ENCODE results near the gene PIP5K1C.

PIP5K1C gene

DNA sequence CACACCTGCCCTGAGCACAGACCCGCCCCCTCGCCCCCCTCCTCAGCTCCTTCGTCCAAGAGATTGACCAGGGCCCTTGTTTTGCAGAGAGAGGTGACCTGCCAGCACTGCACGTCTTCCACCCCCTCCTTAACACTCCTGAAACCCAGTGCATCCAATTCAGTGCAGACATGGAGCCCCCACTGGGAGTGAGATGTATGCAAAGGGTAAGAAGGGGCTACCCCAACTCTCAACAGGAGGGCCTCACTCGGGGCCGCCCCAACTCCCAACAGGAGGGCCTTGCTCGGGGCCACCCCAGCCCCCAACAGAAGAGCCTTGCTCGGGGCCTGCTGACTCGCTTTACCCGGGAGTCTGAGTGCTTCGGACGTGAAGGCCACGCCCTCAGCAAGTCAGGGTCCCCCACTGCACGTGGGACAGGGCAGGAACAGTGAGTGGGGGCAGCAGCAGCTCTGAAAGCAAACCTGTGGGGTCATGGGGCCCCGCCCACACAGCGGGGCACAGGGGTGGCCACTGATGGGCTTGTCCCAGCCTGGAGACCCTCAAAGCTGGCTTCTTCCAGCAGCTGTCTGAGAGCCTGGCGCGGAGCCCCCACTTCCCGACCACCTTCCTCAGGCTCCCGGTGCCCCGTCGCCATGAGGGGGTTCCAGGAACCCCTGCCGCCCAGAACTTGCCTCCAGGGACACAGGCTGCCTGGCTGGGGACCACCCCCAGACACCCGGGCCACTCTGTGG lies 79.3 kb downstream of the PIP5K1C start:
- DNase-seq: no peak

DNA sequence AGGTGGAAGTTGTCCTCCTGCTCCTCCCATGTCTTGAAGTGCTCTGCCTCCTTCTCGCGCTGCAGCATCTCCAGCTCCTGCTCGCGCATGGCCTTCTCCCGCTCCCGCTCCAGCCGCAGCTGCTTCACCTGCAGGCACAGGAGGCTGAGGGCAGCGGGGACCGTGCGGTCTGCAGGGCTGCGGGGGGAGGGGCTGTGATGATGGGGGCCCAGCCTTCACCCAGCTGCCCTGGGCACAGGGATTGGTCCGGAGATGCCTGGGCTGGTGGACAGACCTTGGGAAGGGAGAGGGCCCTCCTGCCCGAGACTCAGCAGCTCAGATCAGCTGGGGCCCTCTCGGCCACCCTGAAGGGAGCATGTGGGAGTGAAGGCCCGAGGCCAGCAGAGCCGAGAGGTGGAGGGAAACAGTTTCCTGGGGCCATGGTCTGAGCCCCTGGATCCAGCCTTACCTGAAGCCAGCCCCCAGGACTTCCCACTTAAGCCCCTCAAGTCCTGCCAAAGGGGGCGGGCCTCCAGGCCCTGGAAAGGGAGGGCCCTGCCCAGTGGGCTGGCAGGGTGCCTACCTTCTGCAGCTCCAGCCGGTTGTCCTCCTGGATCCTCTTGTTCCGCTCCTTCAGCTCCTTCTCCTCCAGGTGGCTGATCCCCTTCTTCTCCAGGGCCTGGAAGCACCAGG lies 80.0 kb downstream of the PIP5K1C start:
- DNase-seq: no peak

- DNase-seq: no peak
Measured at GRCh38 chr19:3619631-3620012, 80.6 kb downstream of the PIP5K1C start.

GRCh38 chr19:3618811-3619630 lies 81.2 kb downstream of the PIP5K1C start:
- DNase-seq: no peak

GRCh38 chr19:3618144-3618810 lies 82.0 kb downstream of the PIP5K1C start:
- DNase-seq: no peak

GRCh38 chr19:3617463-3617862 lies 82.8 kb downstream of the PIP5K1C start:
- no peak for DNase-seq

- DNase-seq: no peak
Measured at GRCh38 chr19:3615524-3616135, 84.6 kb downstream of the PIP5K1C start.

DNA sequence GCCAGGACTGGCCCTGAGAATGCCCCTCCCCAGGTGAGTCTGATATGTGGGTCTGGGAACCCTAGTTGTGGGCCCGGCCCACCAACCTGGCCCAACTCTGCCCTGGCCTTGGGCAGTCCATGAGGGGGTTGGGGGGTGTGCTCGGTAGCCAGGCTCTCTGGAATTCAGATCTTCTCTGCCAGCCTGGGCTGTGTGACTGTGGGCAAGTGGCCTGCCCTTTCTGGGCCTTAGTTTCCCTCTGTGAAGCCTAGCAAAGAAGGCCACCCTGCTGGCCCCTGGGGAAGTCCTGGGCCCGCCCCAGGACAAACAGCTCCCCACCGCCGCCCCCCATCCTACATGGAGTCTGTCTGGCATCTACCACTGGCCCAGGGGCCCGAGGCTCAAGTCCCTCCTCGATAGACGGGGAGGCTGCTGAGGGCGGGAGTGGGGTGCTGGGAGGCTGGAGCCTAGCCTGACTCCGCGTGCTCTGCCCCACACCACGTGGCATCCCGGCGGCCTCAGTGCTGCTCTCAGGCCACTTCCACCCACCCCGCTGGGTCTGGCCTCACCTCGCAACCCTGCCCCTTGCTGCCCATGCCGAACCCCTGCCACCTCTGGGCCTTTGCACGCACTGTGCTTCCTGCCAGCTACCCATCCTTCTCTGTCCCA lies 85.3 kb downstream of the PIP5K1C start:
- DNase-seq: no peak

- no peak for DNase-seq
Measured at GRCh38 chr19:3613818-3614661, 86.2 kb downstream of the PIP5K1C start.

GRCh38 chr19:3612901-3613741 lies 87.1 kb downstream of the PIP5K1C start:
- DNase-seq: no peak

- no peak for DNase-seq
Measured at GRCh38 chr19:3612330-3612729, 87.9 kb downstream of the PIP5K1C start.

GRCh38 chr19:3611841-3612240 lies 88.4 kb downstream of the PIP5K1C start:
- no peak for DNase-seq

- no peak for DNase-seq
Measured at GRCh38 chr19:3610745-3611717, 89.2 kb downstream of the PIP5K1C start.

DNA sequence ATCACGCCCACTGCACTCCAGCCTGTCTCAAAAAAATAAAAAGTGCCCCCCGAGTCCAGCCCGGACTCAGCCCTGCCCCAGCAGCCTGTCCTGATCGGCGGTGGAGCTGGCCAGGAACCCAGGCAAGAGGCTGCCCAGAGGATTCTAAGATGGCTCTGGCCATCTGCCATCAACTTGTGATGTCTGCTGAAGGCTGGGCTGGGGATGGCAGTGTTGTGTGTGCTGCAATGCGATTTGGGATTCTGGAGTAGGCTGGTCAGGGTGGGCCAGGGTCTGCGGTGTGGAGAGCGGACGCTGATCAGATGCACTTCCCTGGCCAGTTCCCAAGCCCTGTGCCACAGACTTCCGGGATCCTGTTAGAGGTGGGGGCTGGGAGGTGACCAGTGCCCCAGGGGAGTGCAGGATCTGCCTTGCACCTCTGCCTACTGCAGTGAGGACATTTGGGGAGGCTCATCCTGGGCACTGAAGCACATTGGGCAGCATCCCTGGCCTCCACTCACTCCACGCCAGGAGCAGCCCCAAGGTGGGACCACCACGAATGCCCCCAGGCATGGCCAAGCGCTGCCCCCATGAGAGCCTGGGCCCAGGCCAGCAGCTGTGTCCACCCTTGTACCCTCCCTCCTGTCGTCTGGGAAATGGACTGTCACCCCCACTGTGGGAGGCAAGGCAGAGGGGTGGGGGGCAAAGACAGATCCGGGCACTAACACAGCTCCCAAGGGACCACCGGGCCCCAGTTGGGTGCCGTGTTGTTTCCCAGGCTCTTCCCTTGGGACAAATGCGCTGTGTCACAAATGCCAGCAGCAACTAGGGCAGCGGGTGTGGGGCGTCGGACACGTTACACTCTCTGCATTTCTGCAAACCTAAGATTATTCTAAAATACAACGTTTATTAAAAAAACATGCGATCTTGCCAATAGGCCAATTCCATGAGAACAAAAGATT lies 90.2 kb downstream of the PIP5K1C start:
- DNase-seq: no peak

DNA sequence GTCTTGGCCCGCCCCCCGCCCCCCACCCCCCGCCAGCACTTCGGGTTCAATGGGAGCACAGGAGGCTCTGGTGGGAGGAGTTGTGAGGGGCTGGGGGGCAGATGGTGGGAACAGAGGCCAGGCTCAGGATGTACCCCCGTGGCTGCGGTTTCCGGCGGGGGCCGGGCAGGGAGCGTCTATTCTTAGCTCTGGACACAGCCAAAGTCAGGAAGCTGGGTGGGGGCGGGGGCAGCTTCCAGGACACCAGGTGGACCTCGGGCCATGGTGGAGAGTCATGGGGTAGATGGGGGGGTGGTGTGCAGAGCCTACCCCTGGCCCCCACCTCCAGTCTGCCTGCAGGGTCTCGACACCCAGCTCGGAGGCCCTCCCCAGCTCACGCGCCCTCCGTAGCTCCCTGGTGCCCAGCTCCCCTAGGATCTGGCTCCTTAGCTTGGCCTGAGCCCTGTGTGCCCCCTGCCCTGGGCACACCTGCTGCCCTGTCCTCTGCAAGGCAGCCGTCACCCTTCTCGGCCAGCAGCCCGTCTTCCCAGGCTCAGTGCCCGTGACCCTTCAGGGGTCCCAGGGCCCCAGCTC lies 91.4 kb downstream of the PIP5K1C start:
- DNase-seq: no peak

- no peak for DNase-seq
Measured at GRCh38 chr19:3608079-3608641, 92.1 kb downstream of the PIP5K1C start.

All from NCI-H524 (cell line).